CD1c-positive myeloid dendritic cell (primary cell): ENCODE data around the gene TMEM205.
"Not testable (repeated sequence)": the region's sequence is repeated elsewhere in the genome, so short reads cannot be mapped to it uniquely, and the experiment has no call there.

Experiments used
- DNase-seq: peaks from one replicate; pipeline ENCODE4 v3.0.0-alpha.2; 2016; ENCODE audit errors: extremely low spot score

TMEM205 gene

GRCh38 chr19:11339254-11340098 lies 6.6 kb downstream of the TMEM205 start, which contains the start of gene RAB3D:
Gene RAB3D, minus strand, starts transcription at chr19:11339657. Its CDS starts 2,258 bp downstream, at chr19:11337399.
- peak; percentile 90 for DNase-seq

GRCh38 chr19:11338569-11339253 lies 7.4 kb downstream of the TMEM205 start:
- no peak for DNase-seq

DNA sequence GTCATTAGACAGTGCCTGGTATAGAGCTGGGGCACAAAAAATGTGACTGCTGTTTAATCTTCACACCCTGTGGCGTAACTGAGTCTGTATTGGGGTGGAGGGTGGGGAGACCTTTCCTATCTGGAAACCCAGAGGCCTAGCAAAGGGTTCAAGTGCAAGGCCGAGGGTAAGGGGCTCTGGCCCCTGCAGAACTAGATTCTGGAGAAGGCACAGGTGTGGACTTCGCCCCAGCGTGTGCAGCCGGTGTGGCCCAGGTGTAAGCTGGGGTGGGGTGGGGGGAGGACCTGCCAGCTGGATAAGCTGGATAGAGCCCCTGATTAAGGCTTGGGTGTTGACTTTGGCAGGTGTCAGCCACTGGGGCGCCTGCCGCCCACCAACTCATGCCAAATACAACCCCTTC lies 7.9 kb downstream of the TMEM205 start:
- no peak for DNase-seq

GRCh38 chr19:11337080-11337479 lies 9.0 kb downstream of the TMEM205 start:
- peak; percentile 24 for DNase-seq

DNA sequence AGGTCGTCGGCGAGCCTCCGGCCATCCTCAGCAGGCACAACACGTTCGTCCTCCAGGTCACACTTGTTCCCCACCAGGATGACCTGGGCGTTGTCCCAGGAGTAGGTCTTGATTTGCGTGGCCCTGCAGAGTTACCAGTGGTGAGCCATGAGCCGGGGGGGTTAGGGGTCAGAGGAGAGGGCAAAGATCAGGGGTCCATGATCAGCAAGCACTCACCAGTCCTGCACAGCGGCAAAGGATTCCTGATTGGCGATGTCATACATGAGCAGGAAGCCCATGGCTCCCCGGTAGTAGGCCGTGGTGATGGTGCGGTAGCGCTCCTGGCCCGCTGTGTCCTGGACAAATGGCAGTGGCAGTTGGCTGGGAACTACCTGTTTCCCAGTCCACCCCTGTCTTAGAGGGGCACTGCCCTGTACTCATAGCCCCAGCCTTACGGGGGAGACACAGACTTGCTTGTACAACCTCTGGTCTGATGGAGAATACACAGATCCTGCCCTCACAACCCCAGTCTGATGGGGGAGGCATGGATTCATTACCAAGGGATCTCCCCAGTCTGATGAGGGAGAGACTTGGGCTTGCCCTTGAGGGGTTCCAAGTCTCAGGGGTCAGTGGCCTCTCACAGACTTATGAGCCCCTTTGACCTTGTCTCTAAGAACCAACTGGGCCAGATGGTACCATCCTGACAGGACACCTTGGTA lies 10.5 kb downstream of the TMEM205 start:
- no peak for DNase-seq

GRCh38 chr19:11333838-11334237 lies 12.2 kb downstream of the TMEM205 start:
- DNase-seq, result not testable (repeated sequence)

DNA sequence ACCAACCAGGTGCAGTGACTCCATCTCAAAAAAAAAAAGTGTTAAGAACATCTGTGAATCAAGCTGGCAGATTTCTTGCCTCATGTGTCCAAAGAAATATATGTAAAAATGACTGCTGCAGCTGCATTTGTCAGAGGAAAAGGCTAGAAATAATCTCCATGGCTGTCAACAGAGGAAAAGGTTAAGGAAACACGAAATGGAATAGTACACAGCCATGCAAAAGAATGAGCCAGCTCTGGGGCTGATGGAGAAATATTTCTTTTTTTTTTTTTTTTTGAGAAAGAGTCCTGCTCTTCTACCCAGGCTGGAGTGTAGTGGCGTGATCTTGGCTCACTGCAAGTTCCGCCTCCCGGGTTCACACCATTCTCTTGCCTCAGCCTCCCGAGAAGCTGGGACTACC lies 13.2 kb downstream of the TMEM205 start:
- DNase-seq, result no peak

- no peak for DNase-seq
These were observed 14.6 kb downstream of the TMEM205 start for GRCh38 chr19:11331502-11331901.

GRCh38 chr19:11330127-11330526 lies 15.9 kb downstream of the TMEM205 start:
- DNase-seq, result no peak

DNA sequence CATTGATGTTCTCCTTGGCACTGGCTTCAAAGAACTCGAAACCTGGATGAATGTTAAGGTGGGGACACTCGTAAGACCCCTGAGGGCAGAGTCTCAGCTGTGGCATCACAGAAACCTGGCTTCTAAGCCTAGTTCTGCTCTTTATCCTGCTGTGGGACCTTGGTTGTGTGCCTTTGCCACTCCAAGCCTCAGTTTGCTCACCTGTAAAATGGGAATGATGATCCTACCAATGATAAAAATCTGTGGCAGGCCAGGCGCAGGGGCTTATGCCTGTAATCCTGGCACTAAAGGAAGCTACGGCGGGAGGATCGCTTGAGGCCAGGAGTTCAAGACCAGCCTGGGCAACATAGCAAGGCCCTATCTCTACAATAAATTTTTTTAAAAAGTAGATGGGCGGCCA lies 20.5 kb downstream of the TMEM205 start:
- DNase-seq, result no peak

DNA sequence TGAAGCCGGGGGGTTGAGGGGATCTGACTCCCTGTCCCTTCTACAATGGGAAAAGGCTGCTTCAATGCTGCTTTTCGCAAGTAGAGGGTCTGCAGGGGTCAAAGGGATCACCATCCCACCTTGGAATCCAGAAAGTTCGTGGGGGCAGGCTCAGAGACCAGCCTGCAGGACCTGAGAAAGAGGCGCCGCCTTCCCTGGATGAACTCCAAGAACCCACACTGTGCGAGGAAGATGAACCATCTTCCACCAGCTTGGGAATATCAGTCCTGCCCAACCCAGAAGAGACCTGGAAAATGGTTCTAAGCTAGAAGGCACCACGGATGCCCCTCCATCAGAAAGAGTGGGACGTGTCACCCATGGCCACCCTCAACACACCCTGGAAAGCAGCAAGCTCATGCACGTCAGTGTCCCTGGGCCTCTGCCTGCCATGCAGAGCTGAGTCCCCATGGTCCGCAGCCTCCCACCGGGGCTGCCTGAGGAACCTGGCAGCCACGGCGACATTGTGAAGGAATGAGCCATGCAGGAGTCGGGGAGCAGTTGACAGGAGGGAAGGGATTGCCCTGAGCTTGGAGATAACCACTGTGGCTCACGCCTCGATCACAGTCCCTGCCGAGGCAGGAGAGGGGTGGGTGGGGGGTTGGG lies 21.2 kb downstream of the TMEM205 start:
- DNase-seq, result no peak

DNA sequence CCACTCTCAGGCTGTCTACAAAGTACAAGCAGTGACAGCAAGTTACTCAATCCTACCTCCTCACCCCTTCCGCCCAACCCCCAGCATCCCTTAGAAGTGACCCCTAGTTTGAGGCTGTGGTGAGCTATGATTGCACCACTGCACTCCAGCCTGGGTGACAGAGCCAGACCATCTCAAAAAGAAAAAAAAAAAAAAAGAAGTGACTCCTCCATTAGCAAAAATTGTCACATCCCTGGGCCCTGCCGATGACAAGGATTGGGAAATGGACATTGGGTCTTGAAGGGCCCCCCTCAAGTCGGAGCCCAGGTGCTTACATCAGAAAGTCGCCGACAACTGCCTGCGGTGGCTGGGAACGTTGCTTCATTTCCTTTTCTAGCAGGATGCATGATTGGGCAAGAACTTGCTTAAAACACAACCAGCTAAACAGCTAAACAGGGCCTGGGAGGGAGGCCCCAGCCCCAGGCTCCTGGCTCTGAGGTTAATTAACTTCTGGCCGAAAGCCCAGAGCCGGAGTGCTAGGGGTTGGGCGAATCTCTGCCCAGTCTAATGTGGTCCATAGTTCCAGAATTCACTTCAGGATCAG lies 21.9 kb downstream of the TMEM205 start:
- peak; percentile 88 for DNase-seq

DNA sequence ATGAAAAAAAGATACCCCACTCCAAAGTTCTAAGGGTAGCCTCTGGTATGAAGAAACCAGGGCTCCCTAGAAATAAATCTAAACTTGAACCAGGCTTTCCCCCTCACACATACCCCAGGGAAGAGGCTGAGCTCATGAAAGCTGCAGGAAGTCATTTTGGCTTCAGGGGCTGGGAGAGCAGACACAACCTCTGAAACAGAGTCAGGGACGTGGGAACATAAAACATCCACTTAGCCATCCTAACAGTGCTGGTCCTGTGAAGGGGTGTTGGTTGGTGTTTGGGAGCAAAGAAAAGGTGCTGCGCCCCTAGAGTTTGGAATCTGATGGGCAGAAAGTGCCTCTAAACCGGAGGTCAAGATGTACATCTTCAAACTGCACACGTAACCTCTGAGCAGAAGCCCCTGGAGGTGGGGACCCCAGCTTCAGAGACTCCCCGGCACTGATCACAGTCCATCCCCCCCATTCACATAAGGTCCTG lies 22.4 kb downstream of the TMEM205 start:
- no peak for DNase-seq

- DNase-seq, result peak; percentile 70
These were observed 23.6 kb downstream of the TMEM205 start for GRCh38 chr19:11322269-11323024.

GRCh38 chr19:11321191-11322126 lies 24.6 kb downstream of the TMEM205 start:
- peak; percentile 31 for DNase-seq

GRCh38 chr19:11320278-11320995 lies 25.6 kb downstream of the TMEM205 start:
- peak; percentile 48 for DNase-seq

DNA sequence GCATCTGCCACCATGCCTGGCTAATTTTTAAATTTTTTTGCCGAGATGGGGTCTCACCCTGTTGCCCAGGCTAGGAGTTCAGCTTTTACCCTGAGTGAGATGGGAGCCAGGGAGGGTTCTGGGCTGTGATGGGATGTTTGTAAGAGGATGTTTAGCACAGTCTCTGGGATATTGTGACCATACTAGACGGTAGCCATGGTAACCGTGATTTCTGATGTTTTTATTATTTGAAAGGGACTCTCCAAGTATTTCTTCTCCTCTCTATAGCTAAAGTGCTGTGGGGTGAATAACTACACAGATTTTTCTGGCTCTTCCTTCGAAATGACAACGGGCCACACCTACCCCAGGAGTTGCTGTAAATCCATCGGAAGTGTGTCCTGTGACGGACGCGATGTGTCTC lies 39.7 kb downstream of the TMEM205 start:
- DNase-seq, result no peak

- no peak for DNase-seq
These were observed 41.1 kb downstream of the TMEM205 start for GRCh38 chr19:11304936-11305335.

DNA sequence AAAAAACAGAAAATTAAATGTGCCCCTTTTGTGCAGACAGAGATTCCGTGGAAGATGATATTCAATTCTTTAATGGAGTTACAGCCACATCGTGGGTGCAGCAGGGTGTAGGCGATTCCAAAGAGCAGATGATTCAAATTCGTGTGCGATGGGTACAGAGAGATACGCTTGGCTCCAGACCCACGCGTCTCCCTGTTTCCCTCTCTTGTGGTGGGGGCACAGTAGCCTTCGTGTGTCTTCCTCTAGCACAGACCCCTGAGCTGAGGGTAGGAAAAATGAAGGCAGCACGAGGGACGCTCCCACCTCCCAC lies 45.3 kb downstream of the TMEM205 start:
- DNase-seq, result peak; percentile 44
